HCT116 (cell line): ENCODE measurements around the gene ROCK1. TPM values are rescaled to one million over a fixed set of nuclear protein-coding genes. Genes with fewer than 3 reads are reported as not detected.

Experiments used
- ATAC-seq: fragments of 200-7000 bp; cut with Tn5 transposase; 2 replicates; pipeline ENCODE4 v1.9.1; 2020; ENCODE audit warnings: mild to moderate bottlenecking, moderate library complexity
- BruUV-seq: library from RNA; stranded (reverse); fragments of 400-500 nt; replicated peaks from 2 replicates; lab custom pipeline; 2021; lab: Mats Ljungman, UMichigan
- CTCF ChIA-PET: fragments of 300-600 bp; sonication (Branson Sonifier 250); formaldehyde crosslinking; loops from one replicate; lab custom pipeline; 2021; ENCODE audit warnings: antibody characterized with exemption; lab: Charles Lee
- POLR2A ChIA-PET: fragments of 300-600, 350-600 bp; sonication (Branson Sonifier 250); formaldehyde crosslinking; loops from one replicate; lab custom pipeline; 2021; ENCODE audit warnings: antibody characterized with exemption; lab: Charles Lee
- RAD21 ChIA-PET, 2 experiments: fragments of 300-600 bp; sonication (Branson Sonifier 250); formaldehyde crosslinking; loops; one replicate each; lab custom pipeline; 2023; ENCODE audit warnings: low total read pairs in 2 of 2; ENCODE audit not compliant: uncharacterized antibody in 2 of 2, unreplicated experiment in 2 of 2, low non-redundant PET in 1 of 2; lab: Charles Lee
- DNase-seq: peaks from one replicate; pipeline ENCODE4 v3.0.0-alpha.2; 2010; ENCODE audit warnings: low read depth, low spot score
- H2AFZ ChIP-seq: fragments of 200-600 bp; shearing (Covaris generic), sonication (generic); 2 replicates; pipeline ENCODE4 v1.6.1; 2017; ENCODE audit warnings: low read depth, mixed run types, mixed read lengths, antibody characterized with exemption, low read length; ENCODE audit not compliant: poor library complexity, severe bottlenecking
- H3K27ac ChIP-seq: 2 replicates; pipeline ENCODE4 v1.5.1; 2012; ENCODE audit warnings: low read depth, low read length
- H3K27me3 ChIP-seq: fragments of 200-600 bp; sonication (generic); 2 replicates; pipeline ENCODE4 v1.6.1; 2016; ENCODE audit warnings: mixed run types, low read length, mixed read lengths; ENCODE audit not compliant: insufficient read depth
- H3K36me3 ChIP-seq, 2 experiments: fragments of 200-500 bp in 1 of 2; fragments of 200-600 bp in 1 of 2; sonication (Bioruptor generic) in 1 of 2; sonication (generic) in 1 of 2; 2 replicates each; pipeline versions ENCODE4 v1.5.1 to v1.6.1; 2014 to 2016; ENCODE audit warnings: low read length in 2 of 2, inconsistent platforms in 1 of 2, mixed read lengths in 1 of 2, mixed run types in 1 of 2; ENCODE audit not compliant: insufficient read depth in 2 of 2, control insufficient read depth in 1 of 2
- H3K4me1 ChIP-seq, 2 experiments: fragments of 200-600 bp in 1 of 2; sonication (generic) in 1 of 2; 2 replicates each; pipeline versions ENCODE4 v1.5.1 to v1.6.1; 2012 to 2017; ENCODE audit warnings: low read length in 2 of 2, inconsistent platforms in 1 of 2, mild to moderate bottlenecking in 1 of 2, mixed read lengths in 1 of 2, mixed run types in 1 of 2, moderate library complexity in 1 of 2; ENCODE audit not compliant: insufficient read depth in 2 of 2, control insufficient read depth in 1 of 2
- H3K4me2 ChIP-seq: fragments of 200-600 bp; sonication (generic); 2 replicates; pipeline ENCODE4 v1.6.1; 2017; ENCODE audit warnings: mixed run types, low read length, mixed read lengths
- H3K4me3 ChIP-seq, 2 experiments: fragments of 200-600 bp in 1 of 2; sonication (generic) in 1 of 2; replicated peaks in 1 of 2; 2 replicates each; pipeline ENCODE4 v1.5.1; 2011 to 2016; ENCODE audit warnings: low read length in 2 of 2, control low read depth in 1 of 2, low read depth in 1 of 2, mild to moderate bottlenecking in 1 of 2, mixed read lengths in 1 of 2, mixed run types in 1 of 2
- H3K79me2 ChIP-seq: fragments of 200-600 bp; sonication (generic); 2 replicates; pipeline ENCODE4 v1.6.1; 2017; ENCODE audit warnings: mild to moderate bottlenecking, mixed run types, low read length, moderate library complexity, mixed read lengths; ENCODE audit not compliant: insufficient read depth
- H3K9ac ChIP-seq: fragments of 200-600 bp; sonication (generic); 2 replicates; pipeline ENCODE4 v1.6.1; 2016; ENCODE audit warnings: low read length, mixed read lengths
- H3K9me2 ChIP-seq: fragments of 200-600 bp; sonication (generic), shearing (Covaris generic); 2 replicates; pipeline ENCODE4 v1.6.1; 2017; ENCODE audit warnings: mixed run types, mild to moderate bottlenecking, moderate library complexity; ENCODE audit not compliant: insufficient read depth
- H3K9me3 ChIP-seq, 2 experiments: fragments of 200-500 bp in 1 of 2; fragments of 200-600 bp in 1 of 2; sonication (Bioruptor generic) in 1 of 2; sonication (generic) in 1 of 2; 2 replicates each; pipeline ENCODE4 v1.6.1; 2014 to 2017; ENCODE audit warnings: low read length in 2 of 2, mixed read lengths in 2 of 2, inconsistent platforms in 1 of 2, low read depth in 1 of 2, mild to moderate bottlenecking in 1 of 2, mixed run types in 1 of 2, moderate library complexity in 1 of 2; ENCODE audit not compliant: control insufficient read depth in 1 of 2, insufficient read depth in 1 of 2
- H4K20me1 ChIP-seq: fragments of 200-600 bp; sonication (generic), shearing (Covaris generic); 2 replicates; pipeline ENCODE4 v1.6.1; 2017; ENCODE audit warnings: mixed run types, mild to moderate bottlenecking, moderate library complexity; ENCODE audit not compliant: insufficient read depth
- CEBPB ChIP-seq: IDR thresholded peaks from 2 replicates; pipeline ENCODE4 v1.6.1; 2012; ENCODE audit warnings: low read depth
- EZH2 ChIP-seq: fragments of 200-600 bp; sonication (generic); IDR thresholded peaks from 2 replicates; pipeline ENCODE4 v1.6.1; 2017; ENCODE audit warnings: antibody characterized with exemption, mixed run types
- FOSL1 ChIP-seq: IDR thresholded peaks from 2 replicates; pipeline ENCODE4 v1.6.1; 2012; ENCODE audit warnings: low read depth
- JUND ChIP-seq: IDR thresholded peaks from 2 replicates; pipeline ENCODE4 v1.6.1; 2012
- POLR2A ChIP-seq: IDR thresholded peaks from 2 replicates; pipeline ENCODE4 v1.7.0; 2011; ENCODE audit warnings: borderline replicate concordance; ENCODE audit not compliant: insufficient read depth, insufficient read length; ENCODE audit errors: extremely low read depth
- SRF ChIP-seq: IDR thresholded peaks from 2 replicates; pipeline ENCODE4 v1.6.1; 2012; ENCODE audit warnings: low read depth
- ZFX ChIP-seq: fragments of 450-650 bp; IDR thresholded peaks from 2 replicates; pipeline ENCODE4 v1.6.1; 2017
- intact Hi-C: fragments of 100-400 bp; cut with micrococcal nuclease; formaldehyde crosslinking; loops from 2 replicates; pipeline ENCODE4 v1.10.0; 2022
- total RNA-seq: library from RNA; stranded (reverse); gene quantifications from one replicate; pipeline ENCODE4 v1.2.1, GENCODE V29; 2021; ENCODE audit not compliant: unreplicated experiment
- TF ChIP-seq, protein P1 (sequence below), 3 experiments: fragments of 200-600 bp in 1 of 3; sonication (generic) in 1 of 3; IDR thresholded peaks in 2 of 3; conservative IDR thresholded peaks in 1 of 3; 2 replicates each; pipeline ENCODE4 v1.5.1; 2012 to 2017; ENCODE audit warnings: low read depth in 2 of 3, low read length in 2 of 3, antibody characterized with exemption in 1 of 3, borderline replicate concordance in 1 of 3, control low read depth in 1 of 3, mild to moderate bottlenecking in 1 of 3, mixed read lengths in 1 of 3, mixed run types in 1 of 3, moderate library complexity in 1 of 3; ENCODE audit not compliant: insufficient read depth in 1 of 3
- TF ChIP-seq, protein P2 (sequence below): IDR thresholded peaks from 2 replicates; pipeline ENCODE4 v1.6.1; 2011; ENCODE audit warnings: mild to moderate bottlenecking, low read length, moderate library complexity; ENCODE audit not compliant: insufficient replicate concordance; ENCODE audit errors: extremely low read depth

The ROCK1 gene
- total RNA-seq, 1 experiment from 2014 or later, result 38.1 TPM

DNA sequence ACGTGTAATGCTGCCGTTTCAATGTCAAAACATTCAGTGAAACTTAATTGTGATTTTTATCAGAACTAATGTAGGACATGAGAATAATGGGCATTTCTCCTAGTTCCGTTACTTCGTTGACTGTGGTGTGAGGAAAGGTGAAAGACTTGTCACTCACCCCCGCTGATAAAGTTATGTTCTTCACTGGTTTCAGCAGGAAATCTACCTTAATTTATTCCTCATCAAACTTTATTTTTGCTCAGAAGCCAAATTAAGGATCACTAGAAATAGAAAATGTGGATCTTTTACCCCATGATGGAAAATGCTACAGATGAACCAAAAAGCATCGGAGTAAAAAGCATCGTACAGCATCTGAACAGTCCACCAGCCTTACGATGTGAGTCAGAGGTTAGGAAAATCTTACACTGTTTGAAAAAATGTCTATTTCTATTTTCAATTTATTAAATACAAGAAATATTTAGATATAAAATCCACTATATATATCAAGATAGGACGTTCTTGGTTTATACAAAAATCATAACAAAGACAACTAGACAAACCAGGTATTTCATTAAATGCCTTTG is 1.0 kb upstream of the ROCK1 start (continued):
- TF ChIP-seq, protein P1, sequence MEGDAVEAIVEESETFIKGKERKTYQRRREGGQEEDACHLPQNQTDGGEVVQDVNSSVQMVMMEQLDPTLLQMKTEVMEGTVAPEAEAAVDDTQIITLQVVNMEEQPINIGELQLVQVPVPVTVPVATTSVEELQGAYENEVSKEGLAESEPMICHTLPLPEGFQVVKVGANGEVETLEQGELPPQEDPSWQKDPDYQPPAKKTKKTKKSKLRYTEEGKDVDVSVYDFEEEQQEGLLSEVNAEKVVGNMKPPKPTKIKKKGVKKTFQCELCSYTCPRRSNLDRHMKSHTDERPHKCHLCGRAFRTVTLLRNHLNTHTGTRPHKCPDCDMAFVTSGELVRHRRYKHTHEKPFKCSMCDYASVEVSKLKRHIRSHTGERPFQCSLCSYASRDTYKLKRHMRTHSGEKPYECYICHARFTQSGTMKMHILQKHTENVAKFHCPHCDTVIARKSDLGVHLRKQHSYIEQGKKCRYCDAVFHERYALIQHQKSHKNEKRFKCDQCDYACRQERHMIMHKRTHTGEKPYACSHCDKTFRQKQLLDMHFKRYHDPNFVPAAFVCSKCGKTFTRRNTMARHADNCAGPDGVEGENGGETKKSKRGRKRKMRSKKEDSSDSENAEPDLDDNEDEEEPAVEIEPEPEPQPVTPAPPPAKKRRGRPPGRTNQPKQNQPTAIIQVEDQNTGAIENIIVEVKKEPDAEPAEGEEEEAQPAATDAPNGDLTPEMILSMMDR (IDR thresholded peaks at IDR 0.05 in 2 of 3, conservative IDR thresholded peaks at IDR 0.05 in 1 of 3; ENCODE audit: borderline replicate concordance in 1 of 3, insufficient read depth in 1 of 3, low read depth in 2 of 3, low read length in 2 of 3), result no peak
- TF ChIP-seq JUND, result no peak
- TF ChIP-seq, protein P2, sequence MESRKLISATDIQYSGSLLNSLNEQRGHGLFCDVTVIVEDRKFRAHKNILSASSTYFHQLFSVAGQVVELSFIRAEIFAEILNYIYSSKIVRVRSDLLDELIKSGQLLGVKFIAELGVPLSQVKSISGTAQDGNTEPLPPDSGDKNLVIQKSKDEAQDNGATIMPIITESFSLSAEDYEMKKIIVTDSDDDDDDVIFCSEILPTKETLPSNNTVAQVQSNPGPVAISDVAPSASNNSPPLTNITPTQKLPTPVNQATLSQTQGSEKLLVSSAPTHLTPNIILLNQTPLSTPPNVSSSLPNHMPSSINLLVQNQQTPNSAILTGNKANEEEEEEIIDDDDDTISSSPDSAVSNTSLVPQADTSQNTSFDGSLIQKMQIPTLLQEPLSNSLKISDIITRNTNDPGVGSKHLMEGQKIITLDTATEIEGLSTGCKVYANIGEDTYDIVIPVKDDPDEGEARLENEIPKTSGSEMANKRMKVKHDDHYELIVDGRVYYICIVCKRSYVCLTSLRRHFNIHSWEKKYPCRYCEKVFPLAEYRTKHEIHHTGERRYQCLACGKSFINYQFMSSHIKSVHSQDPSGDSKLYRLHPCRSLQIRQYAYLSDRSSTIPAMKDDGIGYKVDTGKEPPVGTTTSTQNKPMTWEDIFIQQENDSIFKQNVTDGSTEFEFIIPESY, result no peak

- H3K4me1 ChIP-seq, result peaks cover 15 to 17% of the 10 kb centered on the region in 2 experiments; a peak in 3 of 4 replicates
- H3K4me2 ChIP-seq, result peak overlapping the region; percentile 90
- ChIA-PET RAD21 (interaction anchor here in 1 of 2 experiments (0.6 kb wide), 1 partner anchor 486 kb away, joined by 3 read pairs; no protein-coding TSS in a partner anchor), POLR2A (interaction anchor here (0.7 to 1.3 kb wide), 3 partner anchors 12 to 57 kb away, joined by 3 to 6 read pairs (median 4); no protein-coding TSS in a partner anchor), CTCF (interaction anchor here (1.0 kb wide), 2 partner anchors 68 to 80 kb away, joined by 3 to 4 read pairs; no protein-coding TSS in a partner anchor)
- peaks cover 43% of the 10 kb centered on the region for H3K79me2 ChIP-seq
- intact Hi-C loops, result loop anchor here (5.0 to 10.0 kb wide), 2 partner anchors 53 to 135 kb away; no protein-coding TSS in a partner anchor
- H3K9ac ChIP-seq, result peak overlapping the region; percentile 58
- DNase-seq (no peak), ATAC-seq (peak; percentile 49)
- H3K9me3 ChIP-seq, result no peaks in the 10 kb centered on the region
- H3K9me2 ChIP-seq, result no peaks in the 10 kb centered on the region
- H2AFZ ChIP-seq, result peak overlapping the region; percentile 100
- H3K27ac ChIP-seq, result peak overlapping the region; percentile 67
- H4K20me1 ChIP-seq, result peaks cover 3% of the 10 kb centered on the region; the same call in 1 of the 2 replicates
- peak overlapping the region; percentile 63 to 74 for H3K4me3 ChIP-seq
- no peaks in the 10 kb centered on the region for H3K36me3 ChIP-seq
- H3K27me3 ChIP-seq, result no peaks in the 10 kb centered on the region
- BruUV-seq, result TSS peak; percentile 78
- TF ChIP-seq FOSL1 (no peak), EZH2 (no peak), POLR2A (no peak), ZFX (no peak), SRF (no peak), CEBPB (no peak)
- TF ChIP-seq, protein P2, result no peak
- TF ChIP-seq, all 23 proteins: peak for 0
Observed at GRCh38 chr18:21112140-21112473, 494 bp upstream of the ROCK1 start.
